MM.1S (cell line): ENCODE results near the gene CBFA2T2.

Experiments used
- EZH2 ChIP-seq: fragments of 300-600 bp; sonication (generic); optimal IDR thresholded peaks from 2 replicates; pipeline ENCODE3; 2017; ENCODE audit warnings: low read depth, mild to moderate bottlenecking, antibody characterized with exemption, low read length, mixed read lengths
- TF ChIP-seq, protein P1 (sequence below): fragments of 300-600 bp; sonication (generic); IDR thresholded peaks from 2 replicates; pipeline ENCODE4 v1.5.1; 2016; ENCODE audit warnings: antibody characterized with exemption, low read length, mixed read lengths

DNA sequence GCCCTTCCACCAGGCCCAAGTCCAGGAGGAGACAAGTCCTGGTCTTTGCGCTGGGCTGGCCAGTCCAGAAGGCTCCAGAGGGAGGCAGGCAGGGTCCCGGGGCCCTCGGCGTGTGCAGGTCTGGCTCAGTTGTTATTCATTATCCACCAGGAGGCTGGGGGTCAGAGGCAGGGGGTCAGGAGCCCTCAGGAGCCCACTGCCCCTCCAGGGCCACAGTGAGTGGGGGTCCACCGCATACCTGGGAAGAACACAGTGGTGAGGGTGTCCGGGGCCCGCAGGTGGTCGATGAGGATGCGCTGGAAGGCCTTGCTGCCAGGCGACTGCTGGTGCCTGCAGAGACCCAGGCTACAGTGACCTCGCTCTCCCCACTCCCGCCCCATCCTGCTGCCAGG lies 167.8 kb downstream of the CBFA2T2 start:
- TF ChIP-seq, protein P1, sequence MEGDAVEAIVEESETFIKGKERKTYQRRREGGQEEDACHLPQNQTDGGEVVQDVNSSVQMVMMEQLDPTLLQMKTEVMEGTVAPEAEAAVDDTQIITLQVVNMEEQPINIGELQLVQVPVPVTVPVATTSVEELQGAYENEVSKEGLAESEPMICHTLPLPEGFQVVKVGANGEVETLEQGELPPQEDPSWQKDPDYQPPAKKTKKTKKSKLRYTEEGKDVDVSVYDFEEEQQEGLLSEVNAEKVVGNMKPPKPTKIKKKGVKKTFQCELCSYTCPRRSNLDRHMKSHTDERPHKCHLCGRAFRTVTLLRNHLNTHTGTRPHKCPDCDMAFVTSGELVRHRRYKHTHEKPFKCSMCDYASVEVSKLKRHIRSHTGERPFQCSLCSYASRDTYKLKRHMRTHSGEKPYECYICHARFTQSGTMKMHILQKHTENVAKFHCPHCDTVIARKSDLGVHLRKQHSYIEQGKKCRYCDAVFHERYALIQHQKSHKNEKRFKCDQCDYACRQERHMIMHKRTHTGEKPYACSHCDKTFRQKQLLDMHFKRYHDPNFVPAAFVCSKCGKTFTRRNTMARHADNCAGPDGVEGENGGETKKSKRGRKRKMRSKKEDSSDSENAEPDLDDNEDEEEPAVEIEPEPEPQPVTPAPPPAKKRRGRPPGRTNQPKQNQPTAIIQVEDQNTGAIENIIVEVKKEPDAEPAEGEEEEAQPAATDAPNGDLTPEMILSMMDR: no peak
- TF ChIP-seq EZH2: no peak
